H4 (cell line): ENCODE results near the gene XYLB. TPM values are rescaled to one million over a fixed set of nuclear protein-coding genes. Genes with fewer than 3 reads are reported as not detected.
A peak's percentile ranks its signal among the peaks of the same experiment; 100 is the strongest.
"Not testable (repeated sequence)": the region's sequence is repeated elsewhere in the genome, so short reads cannot be mapped to it uniquely, and the experiment has no call there.

ENCODE experiments used
- DNase-seq: peaks from one replicate; pipeline ENCODE4 v3.0.0-alpha.2; 2015; ENCODE audit warnings: low spot score
- total RNA-seq: library from RNA; depleted of rRNA; stranded (reverse); fragments of >200 nt; shearing (Covaris generic); gene quantifications from 2 replicates; pipeline ENCODE4 v1.2.3, GENCODE V29; 2014; rRNA removed

XYLB gene
- total RNA-seq, result 0.08 and 1.3 TPM in 2 replicates

- DNase-seq, result peak; percentile 43
Observed at GRCh38 chr3:38346587-38347410, at the start of gene XYLB. Gene XYLB (plus strand): TSS chr3:38346785. CDS start chr3:38346869, 84 bp downstream.

- not testable (repeated sequence) for DNase-seq
Observed at GRCh38 chr3:38297053-38297452, 49.5 kb upstream of the XYLB start.

- no peak for DNase-seq
Observed at GRCh38 chr3:38297537-38297936, 49.0 kb upstream of the XYLB start.

- DNase-seq, result no peak
Observed at GRCh38 chr3:38297947-38298711, 48.5 kb upstream of the XYLB start.

GRCh38 chr3:38306941-38307340, 39.6 kb upstream of the XYLB start:
- DNase-seq, result no peak

GRCh38 chr3:38307599-38307998, 39.0 kb upstream of the XYLB start:
- no peak for DNase-seq

GRCh38 chr3:38308456-38308855, 38.1 kb upstream of the XYLB start:
- no peak for DNase-seq

GRCh38 chr3:38311476-38311875, 35.1 kb upstream of the XYLB start:
- DNase-seq, result no peak

- DNase-seq, result no peak
Observed at GRCh38 chr3:38311941-38312340, 34.6 kb upstream of the XYLB start.

- DNase-seq, result no peak
Observed at GRCh38 chr3:38312356-38312755, 34.2 kb upstream of the XYLB start.

GRCh38 chr3:38313263-38313662, 33.3 kb upstream of the XYLB start:
- DNase-seq, result no peak

GRCh38 chr3:38313695-38314094, 32.9 kb upstream of the XYLB start:
- DNase-seq, result no peak

- no peak for DNase-seq
Observed at GRCh38 chr3:38314112-38314763, 32.3 kb upstream of the XYLB start.

GRCh38 chr3:38314764-38315487, 31.7 kb upstream of the XYLB start:
- no peak for DNase-seq

GRCh38 chr3:38315488-38316230, 30.9 kb upstream of the XYLB start:
- no peak for DNase-seq

- no peak for DNase-seq
Observed at GRCh38 chr3:38316356-38317191, 30.0 kb upstream of the XYLB start.

GRCh38 chr3:38317192-38317759, 29.3 kb upstream of the XYLB start:
- peak; percentile 8 for DNase-seq

GRCh38 chr3:38318766-38319671, 27.6 kb upstream of the XYLB start:
- DNase-seq, result no peak

- not testable (repeated sequence) for DNase-seq
Observed at GRCh38 chr3:38320638-38321037, 25.9 kb upstream of the XYLB start.
